IMR-90 (cell line): ENCODE data around the gene NEDD4L. TPM values are rescaled to one million over a fixed set of nuclear protein-coding genes. Genes with fewer than 3 reads are reported as not detected.

Experiments
- ATAC-seq: fragments of 200-7000 bp; cut with Tn5 transposase; 2 replicates; pipeline ENCODE4 v1.9.1; 2020; ENCODE audit warnings: low read depth, mild to moderate bottlenecking, moderate library complexity
- BruUV-seq: library from RNA; stranded (reverse); fragments of 400-500 nt; replicated peaks from 2 replicates; lab custom pipeline; 2021; lab: Mats Ljungman, UMichigan
- CTCF ChIA-PET: fragments of 300-600 bp; formaldehyde crosslinking; extraction: SDS; loops from one replicate; lab custom pipeline; 2021; ENCODE audit warnings: antibody characterized with exemption; lab: Yijun Ruan, JAX
- POLR2A ChIA-PET: fragments of 300-600 bp; sonication (Branson Sonifier 250); formaldehyde crosslinking; loops from one replicate; lab custom pipeline; 2022; ENCODE audit warnings: antibody characterized with exemption; ENCODE audit not compliant: unreplicated experiment; lab: Charles Lee
- DNase-seq: peaks from one replicate; pipeline ENCODE4 v3.0.0; 2013
- H2AFZ ChIP-seq: replicated peaks from 2 replicates; pipeline ENCODE3; 2013; ENCODE audit warnings: low read length, mild to moderate bottlenecking; ENCODE audit not compliant: poor library complexity
- H2AK5ac ChIP-seq: 2 replicates; pipeline ENCODE4 v1.6.1; 2013; ENCODE audit warnings: low read depth, low read length, inconsistent platforms
- H2AK9ac ChIP-seq: replicated peaks from 2 replicates; pipeline ENCODE3; 2013; ENCODE audit warnings: mild to moderate bottlenecking, low read depth, low read length, moderate library complexity; ENCODE audit not compliant: poor library complexity
- H2BK120ac ChIP-seq: 2 replicates; pipeline ENCODE4 v1.6.1; 2013; ENCODE audit warnings: low read depth, low read length, inconsistent platforms
- H2BK15ac ChIP-seq: 3 replicates; pipeline ENCODE4 v1.6.1; 2013; ENCODE audit warnings: low read depth, low read length, inconsistent platforms
- H2BK20ac ChIP-seq: 2 replicates; pipeline ENCODE4 v1.6.1; 2013; ENCODE audit warnings: low read depth, mild to moderate bottlenecking, inconsistent platforms, low read length, moderate library complexity
- H2BK5ac ChIP-seq: 2 replicates; pipeline ENCODE4 v1.6.1; 2013; ENCODE audit warnings: mild to moderate bottlenecking, low read depth, low read length, inconsistent platforms; ENCODE audit not compliant: poor library complexity, severe bottlenecking
- H3K14ac ChIP-seq: replicated peaks from 2 replicates; pipeline ENCODE4 v1.6.1; 2013; ENCODE audit warnings: low read depth, low read length, inconsistent platforms
- H3K18ac ChIP-seq: 2 replicates; pipeline ENCODE4 v1.6.1; 2013; ENCODE audit warnings: low read depth, low read length, control low read depth
- H3K23ac ChIP-seq: 2 replicates; pipeline ENCODE4 v1.6.1; 2013; ENCODE audit warnings: low read depth, low read length, inconsistent platforms
- H3K27ac ChIP-seq: 2 replicates; pipeline ENCODE4 v1.5.1; 2013; ENCODE audit warnings: mild to moderate bottlenecking, control low read depth, low read length; ENCODE audit not compliant: insufficient read depth
- H3K27me3 ChIP-seq: 2 replicates; pipeline ENCODE4 v1.6.1; 2013; ENCODE audit warnings: low read length; ENCODE audit not compliant: control insufficient read depth, insufficient read depth
- H3K36me3 ChIP-seq: 2 replicates; pipeline ENCODE4 v1.6.1; 2013; ENCODE audit warnings: low read length, mixed read lengths; ENCODE audit not compliant: control insufficient read depth, insufficient read depth
- H3K4ac ChIP-seq: 2 replicates; pipeline ENCODE4 v1.6.1; 2013; ENCODE audit warnings: low read depth, low read length, inconsistent platforms
- H3K4me1 ChIP-seq: 2 replicates; pipeline ENCODE4 v1.6.1; 2013; ENCODE audit warnings: low read length, mixed read lengths; ENCODE audit not compliant: control insufficient read depth, insufficient read depth
- H3K4me2 ChIP-seq: 2 replicates; pipeline ENCODE4 v1.6.1; 2013; ENCODE audit warnings: low read depth, mild to moderate bottlenecking, control low read depth, low read length, moderate library complexity
- H3K4me3 ChIP-seq: 2 replicates; pipeline ENCODE4 v1.5.1; 2013; ENCODE audit warnings: low read depth, mild to moderate bottlenecking, control low read depth, low read length, moderate library complexity; ENCODE audit not compliant: insufficient read depth
- H3K56ac ChIP-seq: 2 replicates; pipeline ENCODE4 v1.6.1; 2013; ENCODE audit warnings: low read length, inconsistent platforms; ENCODE audit not compliant: insufficient read depth; ENCODE audit errors: extremely low read depth
- H3K79me1 ChIP-seq, 2 experiments: 2 replicates each; pipeline ENCODE4 v1.6.1; 2013; ENCODE audit warnings: low read length in 2 of 2, inconsistent platforms in 1 of 2, low read depth in 1 of 2
- H3K9ac ChIP-seq: 2 replicates; pipeline ENCODE4 v1.6.1; 2013; ENCODE audit warnings: low read depth, low read length, control low read depth
- H3K9me1 ChIP-seq: 2 replicates; pipeline ENCODE4 v1.6.1; 2013; ENCODE audit warnings: low read length, inconsistent platforms; ENCODE audit not compliant: insufficient read depth
- H3K9me3 ChIP-seq: 2 replicates; pipeline ENCODE4 v1.6.1; 2013; ENCODE audit warnings: low read length; ENCODE audit not compliant: control insufficient read depth, insufficient read depth
- H4K20me1 ChIP-seq: 2 replicates; pipeline ENCODE4 v1.6.1; 2013; ENCODE audit warnings: low read length, inconsistent platforms; ENCODE audit not compliant: insufficient read depth
- H4K5ac ChIP-seq: 2 replicates; pipeline ENCODE4 v1.6.1; 2013; ENCODE audit warnings: mild to moderate bottlenecking, low read depth, low read length, control low read depth
- H4K8ac ChIP-seq, 2 experiments: 2 replicates each; pipeline ENCODE4 v1.6.1; 2013; ENCODE audit warnings: low read depth in 2 of 2, low read length in 2 of 2, control low read depth in 1 of 2, inconsistent platforms in 1 of 2
- H4K91ac ChIP-seq: 2 replicates; pipeline ENCODE4 v1.6.1; 2013; ENCODE audit warnings: low read depth, low read length, inconsistent platforms; ENCODE audit not compliant: insufficient read depth
- CEBPB ChIP-seq: IDR thresholded peaks from 2 replicates; pipeline ENCODE4 v1.6.1; 2012; ENCODE audit warnings: low read depth, low read length, improper control_type of control experiment
- CHD1 ChIP-seq: IDR thresholded peaks from 2 replicates; pipeline ENCODE4 v1.6.1; 2012; ENCODE audit warnings: low read depth, low read length, improper control_type of control experiment
- ELK1 ChIP-seq: fragments of 150-350 bp; IDR thresholded peaks from 2 replicates; pipeline ENCODE4 v1.6.1; 2016; ENCODE audit warnings: low read depth, mild to moderate bottlenecking, low read length, moderate library complexity, borderline replicate concordance
- FOS ChIP-seq: fragments of 150-350 bp; IDR thresholded peaks from 2 replicates; pipeline ENCODE4 v1.6.1; 2016; ENCODE audit warnings: low read depth, low read length
- MAZ ChIP-seq: IDR thresholded peaks from 2 replicates; pipeline ENCODE4 v1.6.1; 2012; ENCODE audit warnings: low read depth, mild to moderate bottlenecking, low read length, improper control_type of control experiment, moderate library complexity, borderline replicate concordance
- NFE2L2 ChIP-seq: fragments of 150-350 bp; IDR thresholded peaks from 2 replicates; pipeline ENCODE4 v1.6.1; 2016; ENCODE audit warnings: low read depth, mild to moderate bottlenecking, low read length
- RAD21 ChIP-seq: IDR thresholded peaks from 2 replicates; pipeline ENCODE4 v1.6.1; 2012; ENCODE audit warnings: low read length, improper control_type of control experiment
- SMC3 ChIP-seq: fragments of 150-350 bp; IDR thresholded peaks from 2 replicates; pipeline ENCODE4 v1.6.1; 2016; ENCODE audit warnings: low read depth, mild to moderate bottlenecking, antibody characterized with exemption, low read length, moderate library complexity
- WGBS, 2 experiments: methylation state at CpG; one replicate each; pipeline versions ENCODE4 v1.1.5 to v1.1.7; 2013; ENCODE audit warnings: missing lambda C conversion rate in 2 of 2; ENCODE audit not compliant: insufficient read length in 1 of 2; ENCODE audit errors: extremely low coverage in 2 of 2; 5-methylcytosine and 5-hydroxymethylcytosine counted together
- dilution Hi-C: fragments of 300-500 bp; cut with HindIII; formaldehyde crosslinking; loops from one replicate; pipeline ENCODE4 v1.14.3; 2018; ENCODE audit warnings: low sequenced_read_pairs; ENCODE audit not compliant: unreplicated experiment
- in situ Hi-C: fragments of 300-500 bp; cut with MboI; formaldehyde crosslinking; loops from 3 replicates; pipeline ENCODE4 v1.14.3; 2019; ENCODE audit warnings: low sequenced_read_pairs, inconsistent platforms, mixed read lengths
- intact Hi-C: fragments of 100-400 bp; cut with micrococcal nuclease; formaldehyde crosslinking; loops from 2 replicates; pipeline ENCODE4 v1.10.0; 2022
- polyA plus RNA-seq, 3 experiments: library from polyadenylated mRNA; depleted of rRNA; stranded (reverse); fragments of >200 nt; gene quantifications; 2 replicates each; pipeline ENCODE4 v1.2.3, GENCODE V29; 2012; ENCODE audit warnings: low replicate concordance in 1 of 3
- total RNA-seq: library from RNA; depleted of rRNA; stranded (reverse); fragments of >200 nt; gene quantifications from 2 replicates; pipeline ENCODE4 v1.2.3, GENCODE V29; 2012
- TF ChIP-seq, protein P1 (sequence below): conservative IDR thresholded peaks from 2 replicates; pipeline ENCODE4 v1.5.1; 2012; ENCODE audit warnings: mild to moderate bottlenecking, low read depth, low read length, improper control_type of control experiment

The NEDD4L gene
- total and polyA plus RNA-seq, 2 of the 4 experiments (the other 2 are of a cell fraction): 10.0 to 10.9 TPM

GRCh38 chr18:58321986-58322385, 278.0 kb downstream of the NEDD4L start:
- Histone ChIP-seq H3K27me3 (no peaks in the 10 kb centered on the region), H3K79me1 (no peaks in the 10 kb centered on the region), H3K27ac (no peak overlapping the region), H2AK9ac (no peak overlapping the region), H3K36me3 (no peaks in the 10 kb centered on the region), H2BK20ac (no peak overlapping the region), H2BK5ac (no peak overlapping the region), H2AK5ac (no peak overlapping the region), H3K56ac (no peak overlapping the region), H3K4ac (no peak overlapping the region), H4K5ac (no peak overlapping the region), H4K91ac (no peak overlapping the region), H3K4me3 (no peak overlapping the region), H3K4me1 (peaks cover 6% of the 10 kb centered on the region; the same call in 1 of the 2 replicates), H3K4me2 (no peak overlapping the region), H3K23ac (no peak overlapping the region), H2BK120ac (no peak overlapping the region), H3K9me3 (no peaks in the 10 kb centered on the region), H4K20me1 (no peaks in the 10 kb centered on the region), H3K14ac (no peak overlapping the region), H3K9ac (no peak overlapping the region), H2BK15ac (no peak overlapping the region), H4K8ac (no peak overlapping the region), H3K9me1 (no peaks in the 10 kb centered on the region), H2AFZ (no peak overlapping the region), H3K18ac (no peak overlapping the region)
- ChIA-PET POLR2A (no interaction called here), CTCF (interaction anchor here (0.6 to 1.0 kb wide), 4 partner anchors 9 to 338 kb away, joined by 3 to 4 read pairs (median 4); no protein-coding TSS in a partner anchor)
- WGBS, 2 experiments: no CpG with 5 or more reads among the region's 6 CpGs
- dilution Hi-C loops (no loop called here), in situ Hi-C loops (no loop called here), intact Hi-C loops (loop anchor here (1.0 to 5.0 kb wide), 4 partner anchors 135 to 440 kb away; no protein-coding TSS in a partner anchor)
- ATAC-seq (peak; percentile 91), DNase-seq (peak; percentile 74)
- TF ChIP-seq ELK1 (no peak), MAZ (no peak), CHD1 (no peak), CEBPB (no peak), FOS (no peak), SMC3 (peak; percentile 81), NFE2L2 (no peak), RAD21 (peak; percentile 88)
- TF ChIP-seq, protein P1, sequence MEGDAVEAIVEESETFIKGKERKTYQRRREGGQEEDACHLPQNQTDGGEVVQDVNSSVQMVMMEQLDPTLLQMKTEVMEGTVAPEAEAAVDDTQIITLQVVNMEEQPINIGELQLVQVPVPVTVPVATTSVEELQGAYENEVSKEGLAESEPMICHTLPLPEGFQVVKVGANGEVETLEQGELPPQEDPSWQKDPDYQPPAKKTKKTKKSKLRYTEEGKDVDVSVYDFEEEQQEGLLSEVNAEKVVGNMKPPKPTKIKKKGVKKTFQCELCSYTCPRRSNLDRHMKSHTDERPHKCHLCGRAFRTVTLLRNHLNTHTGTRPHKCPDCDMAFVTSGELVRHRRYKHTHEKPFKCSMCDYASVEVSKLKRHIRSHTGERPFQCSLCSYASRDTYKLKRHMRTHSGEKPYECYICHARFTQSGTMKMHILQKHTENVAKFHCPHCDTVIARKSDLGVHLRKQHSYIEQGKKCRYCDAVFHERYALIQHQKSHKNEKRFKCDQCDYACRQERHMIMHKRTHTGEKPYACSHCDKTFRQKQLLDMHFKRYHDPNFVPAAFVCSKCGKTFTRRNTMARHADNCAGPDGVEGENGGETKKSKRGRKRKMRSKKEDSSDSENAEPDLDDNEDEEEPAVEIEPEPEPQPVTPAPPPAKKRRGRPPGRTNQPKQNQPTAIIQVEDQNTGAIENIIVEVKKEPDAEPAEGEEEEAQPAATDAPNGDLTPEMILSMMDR: peak; percentile 62
- no TSS peak for BruUV-seq
